Astrocyte of the hippocampus (primary cell): ENCODE measurements around the gene ABCF2.

Experiments
- DNase-seq: peaks from one replicate; pipeline ENCODE4 v3.0.0; 2011; ENCODE audit warnings: low read depth, low spot score

Gene ABCF2

GRCh38 chr7:151195616-151196450 lies 31.2 kb downstream of the ABCF2 start:
- no peak for DNase-seq

GRCh38 chr7:151194188-151194587 lies 32.8 kb downstream of the ABCF2 start:
- no peak for DNase-seq

- no peak for DNase-seq
Measured at GRCh38 chr7:151193203-151193978, 33.6 kb downstream of the ABCF2 start.

GRCh38 chr7:151192002-151192539 lies 34.9 kb downstream of the ABCF2 start:
- no peak for DNase-seq

- no peak for DNase-seq
Measured at GRCh38 chr7:151191544-151191943, 35.5 kb downstream of the ABCF2 start.

- DNase-seq, result no peak
Measured at GRCh38 chr7:151189038-151189437, 38.0 kb downstream of the ABCF2 start.

GRCh38 chr7:151188252-151188542 lies 38.8 kb downstream of the ABCF2 start:
- DNase-seq, result no peak

GRCh38 chr7:151187409-151188251 lies 39.4 kb downstream of the ABCF2 start:
- DNase-seq, result no peak

- no peak for DNase-seq
Measured at GRCh38 chr7:151186640-151187408, 40.2 kb downstream of the ABCF2 start, which contains the start of gene ASB10. ASB10 (minus strand) TSS chr7:151187250; CDS start chr7:151187130, 120 bp downstream.

GRCh38 chr7:151185762-151186639 lies 41.0 kb downstream of the ABCF2 start:
- DNase-seq, result no peak

GRCh38 chr7:151181011-151181431 lies 46.0 kb downstream of the ABCF2 start:
- DNase-seq, result no peak

GRCh38 chr7:151179946-151180345 lies 47.1 kb downstream of the ABCF2 start:
- no peak for DNase-seq

GRCh38 chr7:151179287-151179860 lies 47.6 kb downstream of the ABCF2 start:
- DNase-seq, result no peak

- DNase-seq, result no peak
Measured at GRCh38 chr7:151178831-151179230, 48.2 kb downstream of the ABCF2 start.

GRCh38 chr7:151178236-151178635 lies 48.8 kb downstream of the ABCF2 start:
- DNase-seq, result no peak

- DNase-seq, result no peak
Measured at GRCh38 chr7:151177310-151177709, 49.7 kb downstream of the ABCF2 start.

- DNase-seq, result no peak
Measured at GRCh38 chr7:151176401-151176800, 50.6 kb downstream of the ABCF2 start.

- no peak for DNase-seq
Measured at GRCh38 chr7:151175793-151176311, 51.2 kb downstream of the ABCF2 start.

GRCh38 chr7:151175047-151175792 lies 51.8 kb downstream of the ABCF2 start:
- no peak for DNase-seq
